Thyroid gland (tissue), 4 donors: ENCODE measurements around the gene CLIP4. TPM values are rescaled to one million over a fixed set of nuclear protein-coding genes. Genes with fewer than 3 reads are reported as not detected.

Experiments
- DNase-seq, 2 donors: peaks; one replicate each; pipeline ENCODE4 v3.0.0-alpha.2; 2019
- H3K27ac ChIP-seq, 3 donors: fragments of 200-600 bp; sonication (generic); 1 replicate in 2 of 3; 2 replicates in 1 of 3; pipeline ENCODE4 v1.5.1; 2016 to 2019; ENCODE audit warnings: mild to moderate bottlenecking in 1 of 3, moderate library complexity in 1 of 3
- H3K27me3 ChIP-seq: fragments of 200-600 bp; sonication (generic); one replicate; pipeline ENCODE4 v1.5.1; 2019
- H3K36me3 ChIP-seq, 2 donors: fragments of 200-600 bp; sonication (generic); one replicate each; pipeline ENCODE4 v1.5.1; 2016 to 2019
- H3K4me1 ChIP-seq, 2 donors: fragments of 200-600 bp; sonication (generic); one replicate each; pipeline ENCODE4 v1.5.1; 2017 to 2019
- H3K4me3 ChIP-seq, 3 donors: fragments of 200-600 bp; sonication (generic); replicated peaks in 1 of 3; 1 replicate in 2 of 3; 2 replicates in 1 of 3; pipeline ENCODE4 v1.5.1; 2016; ENCODE audit warnings: mild to moderate bottlenecking in 1 of 3
- H3K9me3 ChIP-seq: fragments of 200-600 bp; sonication (generic); one replicate; pipeline ENCODE4 v1.5.1; 2017
- CTCF ChIP-seq, 6 experiments: fragments of 200-600 bp in 3 of 6; fragments of 450-650 bp in 3 of 6; sonication (generic) in 3 of 6; IDR thresholded peaks; one replicate each; pipeline ENCODE4 v1.5.1; 2016 to 2019; ENCODE audit warnings: antibody characterized with exemption in 6 of 6, mild to moderate bottlenecking in 2 of 6, inconsistent platforms in 1 of 6, moderate library complexity in 1 of 6
- POLR2A ChIP-seq, 2 donors: fragments of 450-650 bp; IDR thresholded peaks; one replicate each; pipeline ENCODE4 v1.6.1; 2017; ENCODE audit warnings: antibody characterized with exemption in 2 of 2, mild to moderate bottlenecking in 2 of 2, moderate library complexity in 1 of 2
- WGBS, 2 donors: methylation state at CpG; one replicate each; pipeline ENCODE4 v1.1.5; 2017; 5-methylcytosine and 5-hydroxymethylcytosine counted together
- intact Hi-C: fragments of 100-400 bp; cut with DNase I; formaldehyde crosslinking; loops from one replicate; pipeline ENCODE4 v1.15.1; 2023
- total RNA-seq, 4 donors: library from RNA; depleted of rRNA; stranded (reverse); fragments of >200 nt; gene quantifications; one replicate each; pipeline ENCODE4 v1.2.3, GENCODE V29; 2016

CLIP4 gene
- total RNA-seq, 4 donors from 2014 or later, result 148 to 398 (median 222) TPM

DNA sequence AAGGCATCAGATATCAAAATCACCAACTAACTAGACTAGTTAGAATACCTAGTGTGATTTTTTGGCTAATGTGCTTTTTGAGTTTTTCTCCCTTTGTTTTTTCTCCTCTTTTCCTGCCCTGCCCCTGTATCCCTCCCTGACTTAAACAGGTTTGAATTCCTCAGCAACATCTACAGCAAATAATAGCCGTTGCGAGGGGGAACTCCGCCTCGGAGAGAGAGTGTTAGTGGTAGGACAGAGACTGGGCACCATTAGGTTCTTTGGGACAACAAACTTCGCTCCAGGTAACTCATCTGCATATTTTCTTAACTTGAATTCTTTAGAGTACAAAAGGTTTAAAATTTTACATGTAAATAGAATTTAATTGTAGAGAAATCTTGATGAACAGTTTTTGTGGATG is 45.0 kb downstream of the CLIP4 start:
- Histone ChIP-seq H3K27ac (peak overlapping the region in 2 of 3 donors; percentile 49 to 63), H3K27me3 (no peaks in the 10 kb centered on the region), H3K4me3 (no peak overlapping the region), H3K9me3 (no peaks in the 10 kb centered on the region), H3K36me3 (peaks cover 20 to 34% of the 10 kb centered on the region in 2 donors), H3K4me1 (peaks cover 8 to 11% of the 10 kb centered on the region in 2 donors)
- 88 to 89% methylated on average over 5 of the region's 5 CpGs for WGBS, 2 donors
- TF ChIP-seq CTCF (IDR thresholded peaks at IDR 0.05), result no peak
- no peak for TF ChIP-seq POLR2A (IDR thresholded peaks at IDR 0.05)
- intact Hi-C loops, result no loop called here
- no peak for DNase-seq

GRCh38 chr2:29162204-29162928 is 47.2 kb downstream of the CLIP4 start:
- Histone ChIP-seq H3K27ac (no peak overlapping the region), H3K9me3 (no peaks in the 10 kb centered on the region), H3K36me3 (peaks cover 15 to 25% of the 10 kb centered on the region in 2 donors), H3K4me3 (no peak overlapping the region), H3K27me3 (no peaks in the 10 kb centered on the region), H3K4me1 (peaks cover 16 to 21% of the 10 kb centered on the region in 2 donors)
- 91 to 95% methylated on average over 1 of the region's 1 CpG for WGBS, 2 donors
- no peak for DNase-seq
- intact Hi-C loops, result no loop called here
- no peak for TF ChIP-seq CTCF (IDR thresholded peaks at IDR 0.05)
- no peak for TF ChIP-seq POLR2A (IDR thresholded peaks at IDR 0.05)

- H3K27me3 ChIP-seq, result no peaks in the 10 kb centered on the region
- peaks cover 9 to 18% of the 10 kb centered on the region in 2 donors for H3K36me3 ChIP-seq
- no peak for DNase-seq
- H3K4me1 ChIP-seq, result peaks cover 11 to 15% of the 10 kb centered on the region in 2 donors
- no peak for TF ChIP-seq POLR2A (IDR thresholded peaks at IDR 0.05)
- no peak for TF ChIP-seq CTCF (IDR thresholded peaks at IDR 0.05)
- H3K9me3 ChIP-seq, result no peaks in the 10 kb centered on the region
- intact Hi-C loops, result no loop called here
- no peak overlapping the region for H3K27ac ChIP-seq
- no peak overlapping the region for H3K4me3 ChIP-seq
- WGBS, 2 donors, result 93% methylated on average over 5 of the region's 5 CpGs
These were observed 49.1 kb downstream of the CLIP4 start for GRCh38 chr2:29164091-29164846.

DNA sequence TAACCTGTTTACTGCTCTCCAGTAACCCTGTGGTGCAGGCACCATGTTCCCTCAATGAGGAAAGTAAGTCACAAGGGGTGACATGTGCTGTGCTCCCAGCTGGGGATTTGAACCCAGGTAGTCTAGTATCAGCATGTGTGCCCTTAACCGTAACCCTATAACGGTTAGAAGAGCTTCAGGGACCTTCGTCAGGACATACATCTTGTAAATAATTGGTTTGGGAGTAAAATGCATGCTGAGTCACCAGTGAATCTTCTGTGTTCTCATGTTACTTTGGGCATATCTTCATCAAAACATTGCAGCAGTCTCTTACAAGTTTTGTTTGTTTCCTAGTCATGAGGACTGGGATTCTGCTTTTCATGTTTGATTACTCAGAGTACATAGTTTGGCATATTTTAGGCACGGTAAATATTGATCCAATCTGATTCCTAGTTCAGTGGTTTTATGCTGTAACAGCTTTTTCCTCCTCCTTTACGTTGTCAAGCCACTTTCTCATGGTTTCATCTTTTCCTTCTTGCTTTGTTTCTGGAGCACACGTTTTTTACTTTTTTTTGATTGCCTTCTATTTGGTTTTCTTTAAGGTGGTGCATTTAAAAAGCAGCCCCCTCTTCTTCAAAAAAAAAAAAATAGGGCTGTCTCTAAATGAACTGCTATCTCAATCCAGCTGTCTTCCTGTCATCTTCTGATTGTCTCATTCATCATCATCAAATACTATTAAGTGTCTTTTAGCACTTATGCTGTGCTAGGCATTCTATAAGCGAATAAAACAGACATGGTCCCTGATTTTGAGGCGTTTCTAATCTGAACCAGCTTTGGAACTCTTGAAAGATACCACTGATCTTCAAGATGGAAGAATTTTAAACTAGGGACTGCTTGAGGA is 50.4 kb downstream of the CLIP4 start:
- DNase-seq, result no peak
- H3K4me3 ChIP-seq, result no peak overlapping the region
- no peaks in the 10 kb centered on the region for H3K9me3 ChIP-seq
- H3K36me3 ChIP-seq, result peaks cover 9 to 11% of the 10 kb centered on the region in 2 donors
- 73 to 74% methylated on average over 8 of the region's 8 CpGs for WGBS, 2 donors
- peaks cover 8 to 11% of the 10 kb centered on the region in 2 donors for H3K4me1 ChIP-seq
- H3K27ac ChIP-seq, result peak overlapping the region in 2 of 3 donors; percentile 8
- intact Hi-C loops, result no loop called here
- TF ChIP-seq CTCF (IDR thresholded peaks at IDR 0.05) (no peak), POLR2A (IDR thresholded peaks at IDR 0.05) (no peak)
- H3K27me3 ChIP-seq, result no peaks in the 10 kb centered on the region
